CD4-positive, alpha-beta memory T cell (primary cell): Measurements from ENCODE around the gene FAM169A. TPM values are rescaled to one million over a fixed set of nuclear protein-coding genes. Genes with fewer than 3 reads are reported as not detected.

Source experiments
- CTCF ChIA-PET: fragments of 350-600 bp; sonication (Branson Sonifier 250); formaldehyde crosslinking; loops from one replicate; lab custom pipeline; 2021; ENCODE audit warnings: inconsistent platforms; ENCODE audit not compliant: partially characterized antibody; lab: Charles Lee
- POLR2A ChIA-PET: fragments of 350-600 bp; sonication (Branson Sonifier 250); formaldehyde crosslinking; loops from one replicate; lab custom pipeline; 2021; ENCODE audit not compliant: partially characterized antibody; lab: Charles Lee
- DNase-seq, 5 donors: peaks; one replicate each; pipeline versions ENCODE4 v3.0.0 to v3.0.0-alpha.2; 2020 to 2022; ENCODE audit warnings: mixed read lengths in 1 of 5
- H3K27ac ChIP-seq: one replicate; pipeline ENCODE4 v1.7.0; 2013; ENCODE audit warnings: low read depth, low read length
- H3K27me3 ChIP-seq: 2 replicates; pipeline ENCODE4 v1.7.0; 2013; ENCODE audit warnings: mild to moderate bottlenecking, low read length, moderate library complexity; ENCODE audit not compliant: insufficient read depth
- H3K36me3 ChIP-seq: 2 replicates; pipeline ENCODE4 v1.7.0; 2013; ENCODE audit warnings: mild to moderate bottlenecking, low read length, moderate library complexity; ENCODE audit not compliant: insufficient read depth
- H3K4me1 ChIP-seq: 2 replicates; pipeline ENCODE4 v1.7.0; 2013; ENCODE audit warnings: mild to moderate bottlenecking, low read length, moderate library complexity; ENCODE audit not compliant: insufficient read depth
- H3K4me3 ChIP-seq, 2 donors: one replicate each; pipeline ENCODE4 v1.7.0; 2013; ENCODE audit warnings: low read length in 2 of 2, mild to moderate bottlenecking in 1 of 2
- H3K9me3 ChIP-seq, 2 donors: one replicate each; pipeline ENCODE4 v1.7.0; 2013; ENCODE audit warnings: low read length in 2 of 2, control low read depth in 1 of 2; ENCODE audit not compliant: control insufficient read depth in 1 of 2
- H3K27ac Mint-ChIP-seq, 7 donors: one replicate each; pipeline ENCODE4 v1.8.0; 2020 to 2021; ENCODE audit warnings: mixed read lengths in 7 of 7, mild to moderate bottlenecking in 6 of 7, inconsistent platforms in 3 of 7, moderate library complexity in 3 of 7
- H3K27me3 Mint-ChIP-seq, 2 donors: one replicate each; pipeline ENCODE4 v1.8.0; 2020 to 2021; ENCODE audit warnings: mixed read lengths in 2 of 2
- H3K36me3 Mint-ChIP-seq, 2 donors: one replicate each; pipeline ENCODE4 v1.8.0; 2020 to 2021; ENCODE audit warnings: mixed read lengths in 2 of 2, inconsistent platforms in 1 of 2, mild to moderate bottlenecking in 1 of 2
- H3K4me1 Mint-ChIP-seq, 4 donors: one replicate each; pipeline ENCODE4 v1.8.0; 2020 to 2021; ENCODE audit warnings: mixed read lengths in 4 of 4, mild to moderate bottlenecking in 1 of 4
- H3K4me3 Mint-ChIP-seq, 8 donors: one replicate each; pipeline ENCODE4 v1.8.0; 2020 to 2021; ENCODE audit warnings: mixed read lengths in 8 of 8, mild to moderate bottlenecking in 7 of 8, moderate library complexity in 6 of 8, inconsistent platforms in 3 of 8
- H3K9me3 Mint-ChIP-seq, 8 donors: one replicate each; pipeline ENCODE4 v1.8.0; 2020 to 2021; ENCODE audit warnings: mixed read lengths in 8 of 8, mild to moderate bottlenecking in 5 of 8, inconsistent platforms in 3 of 8, moderate library complexity in 1 of 8
- intact Hi-C: fragments of 100-400 bp; cut with micrococcal nuclease; formaldehyde crosslinking; loops from one replicate; pipeline ENCODE4 v1.15.1; 2023
- polyA plus RNA-seq, 2 donors: library from polyadenylated mRNA; unstranded; fragments of 300-500 nt; fragmentation: Illumina TruSeq; gene quantifications; one replicate each; pipeline ENCODE4 v1.2.3, GENCODE V29; 2021
- total RNA-seq, 2 experiments: library from RNA; stranded (reverse); gene quantifications; one replicate each; pipeline ENCODE4 v1.2.3, GENCODE V29; 2021

Gene FAM169A
- total and polyA plus RNA-seq, 4 experiments from 2014 or later = 2.5 to 17.1 (median 12.8) TPM

GRCh38 chr5:74767579-74767913 is 98.6 kb downstream of the FAM169A start:
- ChIA-PET CTCF (interaction anchor here (1.8 kb wide), 1 partner anchor 570 kb away, joined by 4 read pairs; the partner anchor contains the start of gene HMGCR), POLR2A (interaction anchor here (1.0 to 1.9 kb wide), 10 partner anchors 9 to 1776 kb away, joined by 3 to 7 read pairs (median 3); partner anchors contain the start of genes ANKRD31 and HMGCR)
- Mint-ChIP-seq H3K9me3 (no peaks in the 10 kb centered on the region), H3K27ac (peak overlapping the region; percentile 91 to 99 (median 99)), H3K36me3 (peaks cover 18 to 51% of the 10 kb centered on the region in 2 donors), H3K27me3 (no peaks in the 10 kb centered on the region), H3K4me1 (peaks cover 22 to 45% (median 31%) of the 10 kb centered on the region in 4 donors), H3K4me3 (peak overlapping the region; percentile 95 to 100 (median 100))
- Histone ChIP-seq H3K27ac (peak overlapping the region; percentile 86), H3K27me3 (no peaks in the 10 kb centered on the region), H3K4me3 (peak overlapping the region; percentile 93 to 100), H3K36me3 (peaks cover 12% of the 10 kb centered on the region), H3K4me1 (peaks cover 35% of the 10 kb centered on the region), H3K9me3 (no peaks in the 10 kb centered on the region)
- DNase-seq = peak in 1 of 5 donors; percentile 49
- intact Hi-C loops = loop anchor here (1.0 to 10.0 kb wide), 8 partner anchors 95 to 1490 kb away; partner anchors contain the start of genes ANKRD31, CERT1, HMGCR and POC5

- peaks cover 35% of the 10 kb centered on the region for H3K4me1 ChIP-seq
- H3K4me3 ChIP-seq = peak within 1 kb of the TSS; percentile 93 to 100
- H3K4me1 Mint-ChIP-seq = peaks cover 22 to 51% (median 35%) of the 10 kb centered on the region in 4 donors
- intact Hi-C loops = loop anchor here (1.0 to 10.0 kb wide), 9 partner anchors 95 to 1490 kb away; partner anchors contain the start of genes ANKRD31, CERT1, HMGCR and POC5
- H3K36me3 Mint-ChIP-seq = peaks cover 19 to 52% of the 10 kb centered on the region in 2 donors
- peak within 1 kb of the TSS; percentile 91 to 99 (median 99) for H3K27ac Mint-ChIP-seq
- POLR2A ChIA-PET = interaction anchor here (0.8 to 1.9 kb wide), 12 partner anchors 8 to 1776 kb away, joined by 3 to 7 read pairs (median 3); partner anchors contain the start of genes ANKRD31, FAM169A and HMGCR
- no peaks in the 10 kb centered on the region for H3K27me3 ChIP-seq
- H3K36me3 ChIP-seq = peaks cover 12% of the 10 kb centered on the region
- DNase-seq = peak; percentile 92 to 94 (median 92)
- H3K9me3 Mint-ChIP-seq = no peaks in the 10 kb centered on the region
- no peaks in the 10 kb centered on the region for H3K9me3 ChIP-seq
- no peaks in the 10 kb centered on the region for H3K27me3 Mint-ChIP-seq
- CTCF ChIA-PET = interaction anchor here (1.0 to 1.8 kb wide), 4 partner anchors 12 to 570 kb away, joined by 3 to 4 read pairs (median 4); partner anchors contain the start of gene HMGCR
- H3K4me3 Mint-ChIP-seq = peak within 1 kb of the TSS; percentile 95 to 100 (median 100)
- H3K27ac ChIP-seq = peak within 1 kb of the TSS; percentile 86
Measured at GRCh38 chr5:74766849-74767578, 99.2 kb downstream of the FAM169A start, which contains the start of the genes GFM2 and NSA2. GFM2 (minus strand) TSS chr5:74767117; CDS start chr5:74763742, 3,375 bp downstream. NSA2 (plus strand) TSS chr5:74767249; CDS start chr5:74767361, 112 bp downstream.

GRCh38 chr5:74766418-74766848 is 99.8 kb downstream of the FAM169A start:
- DNase-seq = peak in 3 of 5 donors; percentile 43 to 65 (median 48)
- Mint-ChIP-seq H3K36me3 (peaks cover 22 to 56% of the 10 kb centered on the region in 2 donors), H3K4me3 (peak overlapping the region; percentile 95 to 100 (median 100)), H3K27me3 (no peaks in the 10 kb centered on the region), H3K9me3 (no peaks in the 10 kb centered on the region), H3K4me1 (peaks cover 23 to 54% (median 38%) of the 10 kb centered on the region in 4 donors), H3K27ac (peak overlapping the region; percentile 91 to 99 (median 99))
- Histone ChIP-seq H3K9me3 (no peaks in the 10 kb centered on the region), H3K27me3 (no peaks in the 10 kb centered on the region), H3K4me1 (peaks cover 35% of the 10 kb centered on the region), H3K4me3 (peak overlapping the region; percentile 93 to 100), H3K27ac (peak overlapping the region; percentile 86), H3K36me3 (peaks cover 12% of the 10 kb centered on the region)
- POLR2A ChIA-PET = interaction anchor here (0.8 to 1.9 kb wide), 11 partner anchors 8 to 1637 kb away, joined by 3 to 7 read pairs (median 3); partner anchors contain the start of genes ANKRD31, FAM169A and HMGCR
- CTCF ChIA-PET = interaction anchor here (1.0 to 1.8 kb wide), 4 partner anchors 11 to 571 kb away, joined by 3 to 4 read pairs (median 4); partner anchors contain the start of gene HMGCR
- intact Hi-C loops = loop anchor here (1.0 to 10.0 kb wide), 7 partner anchors 96 to 1491 kb away; partner anchors contain the start of genes CERT1, POC5 and POLK

- H3K27ac ChIP-seq = peak overlapping the region; percentile 86
- Mint-ChIP-seq H3K36me3 (peaks cover 22 to 58% of the 10 kb centered on the region in 2 donors), H3K4me1 (peaks cover 23 to 55% (median 39%) of the 10 kb centered on the region in 4 donors), H3K27ac (peak overlapping the region in 4 of 7 donors; percentile 91 to 99 (median 98)), H3K9me3 (no peaks in the 10 kb centered on the region), H3K4me3 (peak overlapping the region; percentile 95 to 100 (median 100)), H3K27me3 (no peaks in the 10 kb centered on the region)
- DNase-seq = peak in 1 of 5 donors; percentile 3
- H3K27me3 ChIP-seq = no peaks in the 10 kb centered on the region
- H3K4me3 ChIP-seq = peak overlapping the region; percentile 93 to 100
- H3K4me1 ChIP-seq = peaks cover 35% of the 10 kb centered on the region
- no peaks in the 10 kb centered on the region for H3K9me3 ChIP-seq
- POLR2A ChIA-PET = interaction anchor here (1.5 to 1.9 kb wide), 3 partner anchors 14 to 471 kb away, joined by 4 to 7 read pairs (median 7); partner anchors contain the start of gene ANKRD31
- intact Hi-C loops = loop anchor here (1.0 to 10.0 kb wide), 7 partner anchors 96 to 1491 kb away; partner anchors contain the start of genes CERT1, POC5 and POLK
- peaks cover 12% of the 10 kb centered on the region for H3K36me3 ChIP-seq
- CTCF ChIA-PET = interaction anchor here (1.0 to 1.8 kb wide), 3 partner anchors 10 to 571 kb away, joined by 3 to 4 read pairs (median 3); partner anchors contain the start of gene HMGCR
Measured at GRCh38 chr5:74765929-74766328, 100.3 kb downstream of the FAM169A start.

GRCh38 chr5:74765201-74765600 is 101.0 kb downstream of the FAM169A start:
- Histone ChIP-seq H3K27me3 (no peaks in the 10 kb centered on the region), H3K4me1 (peaks cover 35% of the 10 kb centered on the region), H3K36me3 (peaks cover 12% of the 10 kb centered on the region), H3K27ac (no peak overlapping the region), H3K4me3 (no peak overlapping the region), H3K9me3 (no peaks in the 10 kb centered on the region)
- ChIA-PET CTCF (no interaction called here), POLR2A (no interaction called here)
- no peak for DNase-seq
- no peaks in the 10 kb centered on the region for H3K9me3 Mint-ChIP-seq
- H3K4me1 Mint-ChIP-seq = peaks cover 26 to 61% (median 44%) of the 10 kb centered on the region in 4 donors
- no peaks in the 10 kb centered on the region for H3K27me3 Mint-ChIP-seq
- intact Hi-C loops = loop anchor here (5.0 to 10.0 kb wide), 4 partner anchors 97 to 1492 kb away; partner anchors contain the start of genes CERT1, POC5 and POLK
- peaks cover 22 to 59% of the 10 kb centered on the region in 2 donors for H3K36me3 Mint-ChIP-seq
- peak overlapping the region in 5 of 7 donors; percentile 37 to 84 (median 63) for H3K27ac Mint-ChIP-seq
- peak overlapping the region; percentile 55 to 100 (median 92) for H3K4me3 Mint-ChIP-seq

- no peaks in the 10 kb centered on the region for H3K27me3 ChIP-seq
- Mint-ChIP-seq H3K9me3 (no peaks in the 10 kb centered on the region), H3K27ac (no peak overlapping the region), H3K4me3 (no peak overlapping the region), H3K27me3 (no peaks in the 10 kb centered on the region), H3K36me3 (peaks cover 21 to 59% of the 10 kb centered on the region in 2 donors), H3K4me1 (peaks cover 22 to 63% (median 43%) of the 10 kb centered on the region in 4 donors)
- POLR2A ChIA-PET = interaction anchor here (0.8 to 1.0 kb wide), 2 partner anchors 10 to 14 kb away, joined by 3 read pairs; no protein-coding TSS in a partner anchor
- no peak overlapping the region for H3K4me3 ChIP-seq
- H3K36me3 ChIP-seq = peaks cover 9% of the 10 kb centered on the region
- peaks cover 34% of the 10 kb centered on the region for H3K4me1 ChIP-seq
- CTCF ChIA-PET = interaction anchor here (1.0 to 1.4 kb wide), 3 partner anchors 9 to 155 kb away, joined by 3 to 4 read pairs (median 4); no protein-coding TSS in a partner anchor
- no peak for DNase-seq
- no peaks in the 10 kb centered on the region for H3K9me3 ChIP-seq
- intact Hi-C loops = loop anchor here (10.0 kb wide), 2 partner anchors 751 to 951 kb away; partner anchors contain the start of genes CERT1, POC5 and POLK
- no peak overlapping the region for H3K27ac ChIP-seq
Measured at GRCh38 chr5:74763504-74763903, 102.7 kb downstream of the FAM169A start.
